Measurements from ENCODE around the gene MORN5. TPM values are rescaled to one million over a fixed set of nuclear protein-coding genes. Genes with fewer than 3 reads are reported as not detected.

MORN5 gene
- polyA plus RNA-seq, 1 donor from 2014 or later = not detected

- Histone ChIP-seq H3K79me2 (replicated peaks; ENCODE audit: insufficient read depth, low read length) (no peaks in the 10 kb centered on the region), H3K9me3 (ENCODE audit: low read length) (no peaks in the 10 kb centered on the region), H3K4me3 (ENCODE audit: low read length) (no peak overlapping the region), H3K4me2 (ENCODE audit: low read length) (no peak overlapping the region), H3F3A (ENCODE audit: insufficient read depth, low read length, poor library complexity, severe bottlenecking) (no peaks in the 10 kb centered on the region), H4K20me1 (ENCODE audit: insufficient read depth) (no peaks in the 10 kb centered on the region), H3K9me2 (ENCODE audit: insufficient read depth, low read length) (no peaks in the 10 kb centered on the region), H3K36me3 (ENCODE audit: insufficient read depth, low read length) (no peaks in the 10 kb centered on the region), H3K27ac (ENCODE audit: low read length) (no peak overlapping the region), H2AFZ (ENCODE audit: low read depth, low read length) (no peak overlapping the region), H3K9ac (ENCODE audit: low read length) (no peak overlapping the region), H3K27me3 (ENCODE audit: insufficient read depth, low read depth, low read length) (no peaks in the 10 kb centered on the region)
- TF ChIP-seq EZH2 (IDR thresholded peaks at IDR 0.05; ENCODE audit: borderline replicate concordance, insufficient read depth, low read length, poor library complexity, severe bottlenecking) (no peak), RAD21 (conservative IDR thresholded peaks at IDR 0.05) (no peak), EP300 (conservative IDR thresholded peaks at IDR 0.05; ENCODE audit: poor library complexity, severe bottlenecking) (no peak), MXI1 (conservative IDR thresholded peaks at IDR 0.05; ENCODE audit: poor library complexity, severe bottlenecking) (no peak), TAF1 (IDR thresholded peaks at IDR 0.05; ENCODE audit: low read depth) (no peak), POLR2AphosphoS5 (IDR thresholded peaks at IDR 0.05) (no peak), CTCF (IDR thresholded peaks at IDR 0.05; ENCODE audit: poor library complexity, severe bottlenecking) (no peak), REST (IDR thresholded peaks at IDR 0.05; ENCODE audit: borderline replicate concordance) (no peak), SMC3 (conservative IDR thresholded peaks at IDR 0.05; ENCODE audit: poor library complexity) (no peak)
Observed at GRCh38 chr9:122184551-122184950, 24.8 kb downstream of the MORN5 start.

DNA sequence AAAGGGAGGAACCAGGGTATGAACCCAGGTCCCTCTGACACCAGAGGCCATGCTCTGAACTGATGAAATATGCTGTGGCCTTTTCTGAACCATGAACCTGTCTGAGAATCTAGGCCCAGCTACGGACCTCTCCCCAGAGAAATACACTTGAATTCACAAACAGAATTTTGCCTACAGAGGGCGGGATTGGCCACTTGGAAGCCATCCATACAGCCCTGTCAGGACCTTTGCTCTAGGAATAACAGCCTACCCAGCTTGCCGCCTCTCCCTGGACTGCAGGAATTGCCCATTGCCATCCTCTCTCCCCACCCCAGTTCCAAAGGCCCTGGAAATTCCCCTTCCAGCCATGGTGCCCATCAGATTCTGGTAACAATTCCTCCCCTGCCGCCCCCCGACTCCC lies 26.6 kb downstream of the MORN5 start:
- TF ChIP-seq TAF1 (IDR thresholded peaks at IDR 0.05; ENCODE audit: low read depth) = no peak
- TF ChIP-seq RAD21 (conservative IDR thresholded peaks at IDR 0.05) = no peak
- Histone ChIP-seq H3K9me2 (ENCODE audit: insufficient read depth, low read length) (no peaks in the 10 kb centered on the region), H3F3A (ENCODE audit: insufficient read depth, low read length, poor library complexity, severe bottlenecking) (no peaks in the 10 kb centered on the region), H3K4me3 (ENCODE audit: low read length) (no peak overlapping the region), H3K27ac (ENCODE audit: low read length) (no peak overlapping the region), H3K9me3 (ENCODE audit: low read length) (no peaks in the 10 kb centered on the region), H4K20me1 (ENCODE audit: insufficient read depth) (no peaks in the 10 kb centered on the region), H2AFZ (ENCODE audit: low read depth, low read length) (no peak overlapping the region), H3K9ac (ENCODE audit: low read length) (no peak overlapping the region), H3K27me3 (ENCODE audit: insufficient read depth, low read depth, low read length) (no peaks in the 10 kb centered on the region), H3K79me2 (replicated peaks; ENCODE audit: insufficient read depth, low read length) (no peaks in the 10 kb centered on the region), H3K4me2 (ENCODE audit: low read length) (no peak overlapping the region), H3K36me3 (ENCODE audit: insufficient read depth, low read length) (no peaks in the 10 kb centered on the region)

Measured in neural cell (in vitro differentiated cells).